Measurements from ENCODE around the gene CPXM1. TPM values are rescaled to one million over a fixed set of nuclear protein-coding genes. Genes with fewer than 3 reads are reported as not detected.
"Not testable (repeated sequence)": the region's sequence is repeated elsewhere in the genome, so short reads cannot be mapped to it uniquely, and the experiment has no call there.

The CPXM1 gene
- polyA plus RNA-seq, 3 donors from 2014 or later = 0.74 to 1.2 TPM; not detected in 1

DNA sequence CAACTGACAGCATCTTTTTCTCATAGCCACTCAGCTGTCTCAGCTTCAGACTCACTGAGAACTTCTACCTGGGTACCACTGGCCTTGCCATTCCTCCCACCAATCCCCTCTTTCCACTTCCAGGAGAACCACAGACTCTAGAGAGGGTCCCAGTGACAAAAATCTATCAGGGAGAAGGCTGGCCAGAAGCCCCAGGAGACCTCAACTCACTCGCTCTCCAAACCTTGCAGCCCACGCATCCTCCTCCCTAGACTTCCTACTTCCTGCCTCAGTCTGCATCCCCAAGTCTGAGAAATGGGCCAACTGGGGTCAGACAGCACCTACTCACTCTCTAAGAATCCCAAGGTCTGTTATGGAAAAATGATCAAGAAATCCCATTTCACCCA is 16.9 kb upstream of the CPXM1 start:
- DNase-seq = no peak
- peaks cover 0 to 4% (median 2%) of the 10 kb centered on the region in 6 donors for H3K9me3 Mint-ChIP-seq
- H3K4me1 Mint-ChIP-seq = peaks cover 18 to 27% of the 10 kb centered on the region in 2 donors
- H3K27me3 Mint-ChIP-seq (ENCODE audit: low read depth in 3 of 3) = peaks cover 2 to 10% (median 5%) of the 10 kb centered on the region in 3 donors
- peaks cover 0 to 6% (median 4%) of the 10 kb centered on the region in 3 donors for H3K36me3 Mint-ChIP-seq
- H3K4me3 Mint-ChIP-seq = no peak overlapping the region
- peak overlapping the region in 1 of 6 donors; percentile 57 for H3K27ac Mint-ChIP-seq

DNA sequence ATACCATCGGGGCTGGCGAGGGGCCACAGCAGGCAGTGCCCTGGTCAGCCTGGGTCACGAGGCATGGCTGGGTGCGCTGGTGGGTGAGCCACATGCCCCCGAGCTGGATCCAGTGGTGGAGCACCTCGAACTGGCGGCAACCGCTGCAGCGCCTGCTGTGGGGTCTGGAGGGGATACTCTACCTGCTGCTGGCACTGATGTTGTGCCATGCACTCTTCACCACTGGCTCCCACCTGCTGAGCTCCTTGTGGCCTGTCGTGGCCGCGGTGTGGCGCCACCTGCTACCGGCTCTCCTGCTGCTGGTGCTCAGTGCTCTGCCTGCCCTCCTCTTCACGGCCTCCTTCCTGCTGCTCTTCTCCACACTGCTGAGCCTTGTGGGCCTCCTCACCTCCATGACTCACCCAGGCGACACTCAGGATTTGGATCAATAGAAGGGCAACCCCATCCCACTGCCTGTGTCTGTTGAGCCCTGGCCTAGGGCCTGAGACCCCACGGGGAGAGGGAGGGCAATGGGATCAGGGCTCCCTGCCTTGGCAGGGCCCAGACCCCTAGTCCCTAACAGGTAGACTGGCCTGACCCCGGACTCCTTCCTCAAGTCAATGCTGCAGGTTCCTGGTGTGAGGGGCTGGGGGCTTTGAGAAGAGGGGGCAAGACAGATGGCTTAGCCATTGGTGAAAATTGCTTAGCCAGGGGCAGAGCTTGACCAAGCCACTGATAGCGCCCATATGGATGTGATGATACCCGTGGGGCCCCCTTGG is 16.3 kb upstream of the CPXM1 start:
- no peak overlapping the region for H3K4me3 Mint-ChIP-seq
- H3K36me3 Mint-ChIP-seq = peaks cover 0 to 11% (median 10%) of the 10 kb centered on the region in 3 donors
- peaks cover 0 to 9% (median 3%) of the 10 kb centered on the region in 6 donors for H3K9me3 Mint-ChIP-seq
- DNase-seq = peak in 1 of 3 donors; percentile 29
- H3K27ac Mint-ChIP-seq = peak overlapping the region in 1 of 6 donors; percentile 49
- peaks cover 2 to 10% (median 7%) of the 10 kb centered on the region in 3 donors for H3K27me3 Mint-ChIP-seq (ENCODE audit: low read depth in 3 of 3)
- H3K4me1 Mint-ChIP-seq = peaks cover 12 to 22% of the 10 kb centered on the region in 2 donors

DNA sequence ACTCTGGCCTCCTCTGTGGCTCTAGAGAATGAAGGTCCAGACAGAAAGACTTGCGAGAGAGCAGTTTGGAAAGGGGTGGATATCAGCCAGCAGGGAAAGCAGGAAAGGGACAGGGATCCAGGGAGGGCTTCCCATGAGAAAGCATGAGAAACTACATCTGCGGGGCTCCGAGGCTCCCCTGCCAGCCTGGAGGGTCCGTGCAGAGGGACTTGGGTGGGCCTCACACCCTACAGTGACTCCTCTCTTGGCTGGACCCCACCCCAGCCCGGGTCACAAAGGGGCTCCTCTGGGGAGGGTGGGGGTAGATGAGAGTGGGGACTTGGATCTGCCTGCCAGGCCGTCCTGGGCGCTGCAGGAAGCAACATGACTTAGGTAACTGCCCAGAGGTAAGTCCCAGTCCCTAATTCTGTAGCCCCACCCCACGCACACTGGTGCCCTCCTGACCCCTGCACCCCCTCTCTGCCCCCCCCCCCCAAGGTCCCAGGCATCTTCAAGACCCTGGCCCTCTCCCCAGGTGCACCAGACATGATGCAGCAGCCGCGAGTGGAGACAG is 15.7 kb upstream of the CPXM1 start, which contains the start of gene TMEM239:
Gene TMEM239, plus strand, starts transcription at position 335 of the 553 bp plus-strand sequence. Its CDS starts 191 bp downstream, at position 526.
- Mint-ChIP-seq H3K27me3 (ENCODE audit: low read depth in 3 of 3) (peaks cover 2 to 9% (median 8%) of the 10 kb centered on the region in 3 donors), H3K9me3 (peaks cover 0 to 9% (median 3%) of the 10 kb centered on the region in 6 donors), H3K4me3 (no peak within 1 kb of the TSS), H3K4me1 (peaks cover 8 to 18% of the 10 kb centered on the region in 2 donors), H3K36me3 (peaks cover 0 to 11% (median 10%) of the 10 kb centered on the region in 3 donors), H3K27ac (peak within 1 kb of the TSS in 1 of 6 donors; percentile 49)
- no peak for DNase-seq

DNA sequence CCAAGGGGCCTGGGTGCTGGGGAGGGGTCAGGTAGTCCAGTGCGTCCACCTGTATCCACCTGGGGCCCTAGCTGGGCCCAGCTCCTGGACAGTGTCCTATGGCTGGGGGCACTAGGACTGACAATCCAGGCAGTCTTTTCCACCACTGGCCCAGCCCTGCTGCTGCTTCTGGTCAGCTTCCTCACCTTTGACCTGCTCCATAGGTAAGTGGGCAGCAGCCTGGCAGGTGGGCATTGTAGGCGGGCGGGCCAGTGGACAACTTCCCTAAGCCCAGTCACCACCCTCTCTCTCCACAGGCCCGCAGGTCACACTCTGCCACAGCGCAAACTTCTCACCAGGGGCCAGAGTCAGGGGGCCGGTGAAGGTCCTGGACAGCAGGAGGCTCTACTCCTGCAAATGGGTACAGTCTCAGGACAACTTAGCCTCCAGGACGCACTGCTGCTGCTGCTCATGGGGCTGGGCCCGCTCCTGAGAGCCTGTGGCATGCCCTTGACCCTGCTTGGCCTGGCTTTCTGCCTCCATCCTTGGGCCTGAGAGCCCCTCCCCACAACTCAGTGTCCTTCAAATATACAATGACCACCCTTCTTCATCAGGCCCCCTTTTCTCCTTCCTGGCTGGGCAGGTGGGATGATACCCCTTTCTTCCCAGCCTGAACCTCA is 14.9 kb upstream of the CPXM1 start:
- peaks cover 0 to 9% (median 3%) of the 10 kb centered on the region in 6 donors for H3K9me3 Mint-ChIP-seq
- no peak for DNase-seq
- H3K27ac Mint-ChIP-seq = no peak overlapping the region
- no peak overlapping the region for H3K4me3 Mint-ChIP-seq
- H3K36me3 Mint-ChIP-seq = peaks cover 0 to 11% (median 10%) of the 10 kb centered on the region in 3 donors
- peaks cover 2 to 11% (median 9%) of the 10 kb centered on the region in 3 donors for H3K27me3 Mint-ChIP-seq (ENCODE audit: low read depth in 3 of 3)
- H3K4me1 Mint-ChIP-seq = peaks cover 7 to 14% of the 10 kb centered on the region in 2 donors

DNA sequence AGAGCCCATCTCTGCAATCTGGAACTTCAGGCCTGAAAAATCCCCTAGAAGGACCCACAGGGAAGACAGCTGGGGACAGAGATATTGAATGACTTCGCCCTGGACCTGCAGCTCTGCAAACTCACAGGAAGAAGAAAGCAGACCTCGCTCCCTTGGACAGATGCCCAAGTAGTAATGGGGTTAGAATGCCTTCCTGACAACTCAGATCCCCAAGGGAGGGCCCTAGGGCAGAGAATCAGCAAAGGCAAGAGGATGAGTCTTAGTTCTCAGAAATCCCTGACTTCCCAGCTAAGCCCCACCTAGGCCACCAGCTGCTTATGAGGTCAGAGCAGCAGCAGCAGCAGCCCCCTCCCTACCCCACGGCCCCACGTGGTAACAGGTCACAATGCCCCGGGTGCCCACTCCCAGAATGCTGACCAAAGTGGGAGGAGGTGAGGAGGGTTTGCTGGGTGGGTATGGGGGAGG is 14.2 kb upstream of the CPXM1 start, which contains the start of gene C20orf141:
Gene C20orf141, plus strand, starts transcription at position 401 of the 465 bp plus-strand sequence. CDS start 198 bp downstream, outside the sequence.
- Mint-ChIP-seq H3K27me3 (ENCODE audit: low read depth in 3 of 3) (peaks cover 0 to 9% (median 9%) of the 10 kb centered on the region in 3 donors), H3K27ac (no peak within 1 kb of the TSS), H3K4me3 (no peak within 1 kb of the TSS), H3K4me1 (peaks cover 0 to 7% of the 10 kb centered on the region in 2 donors), H3K36me3 (peaks cover 0 to 11% (median 10%) of the 10 kb centered on the region in 3 donors), H3K9me3 (peaks cover 0 to 9% (median 3%) of the 10 kb centered on the region in 6 donors)
- no peak for DNase-seq

- no peak overlapping the region for H3K27ac Mint-ChIP-seq
- peaks cover 0 to 9% (median 3%) of the 10 kb centered on the region in 6 donors for H3K9me3 Mint-ChIP-seq
- H3K27me3 Mint-ChIP-seq (ENCODE audit: low read depth in 3 of 3) = peaks cover 2 to 11% (median 9%) of the 10 kb centered on the region in 3 donors
- no peak for DNase-seq
- peaks cover 0 to 11% (median 10%) of the 10 kb centered on the region in 3 donors for H3K36me3 Mint-ChIP-seq
- no peak overlapping the region for H3K4me3 Mint-ChIP-seq
- peaks cover 0 to 7% of the 10 kb centered on the region in 2 donors for H3K4me1 Mint-ChIP-seq
Observed at GRCh38 chr20:2814076-2814475, 13.6 kb upstream of the CPXM1 start.

DNA sequence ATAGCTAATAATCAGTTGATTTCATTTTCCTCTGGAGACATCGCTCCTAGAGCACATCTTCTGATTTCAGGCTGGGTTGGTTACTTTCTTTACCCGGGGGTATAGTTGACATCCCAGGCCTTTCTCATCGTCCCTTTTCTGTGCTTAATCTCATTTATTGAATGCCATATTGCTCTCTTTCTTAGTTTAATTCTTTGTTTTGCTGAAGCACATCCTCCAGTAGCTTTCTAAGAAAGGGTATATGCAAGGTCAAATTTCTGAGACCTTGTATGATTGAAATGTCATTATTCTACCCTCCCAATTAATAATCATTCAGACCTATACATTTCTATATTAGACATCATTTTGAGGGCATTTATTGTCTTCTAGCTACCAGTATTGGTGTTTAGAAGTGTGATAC is 11.8 kb upstream of the CPXM1 start:
- H3K27ac Mint-ChIP-seq = no peak overlapping the region
- DNase-seq = no peak
- H3K4me3 Mint-ChIP-seq = no peak overlapping the region
- H3K4me1 Mint-ChIP-seq = peaks cover 0 to 4% of the 10 kb centered on the region in 2 donors
- peaks cover 0 to 11% (median 10%) of the 10 kb centered on the region in 3 donors for H3K36me3 Mint-ChIP-seq
- H3K27me3 Mint-ChIP-seq (ENCODE audit: low read depth in 3 of 3) = peaks cover 4 to 16% (median 9%) of the 10 kb centered on the region in 3 donors
- peaks cover 0 to 9% (median 3%) of the 10 kb centered on the region in 6 donors for H3K9me3 Mint-ChIP-seq

DNA sequence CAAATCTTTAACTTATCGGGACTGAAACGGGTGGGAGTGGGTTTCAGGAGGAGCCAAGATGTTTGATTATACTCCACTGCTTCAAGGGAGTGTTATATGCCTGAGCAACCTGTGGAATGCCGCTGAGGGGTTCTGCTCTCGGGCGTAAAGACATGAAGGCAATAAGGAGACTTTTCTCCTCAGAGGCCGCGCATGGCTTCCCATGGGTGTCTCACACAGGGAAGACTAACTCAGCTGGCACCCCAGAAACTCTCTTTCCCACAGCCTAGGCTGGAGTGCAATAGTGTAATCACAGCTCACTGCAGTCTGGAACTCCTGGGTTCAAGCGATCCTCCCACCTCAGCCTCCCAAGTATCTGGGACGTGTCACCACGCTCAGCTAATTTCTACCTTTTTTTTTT is 9.3 kb upstream of the CPXM1 start:
- H3K4me1 Mint-ChIP-seq = peaks cover 0 to 2% of the 10 kb centered on the region in 2 donors
- H3K27ac Mint-ChIP-seq = no peak overlapping the region
- peaks cover 7 to 22% (median 15%) of the 10 kb centered on the region in 3 donors for H3K27me3 Mint-ChIP-seq (ENCODE audit: low read depth in 3 of 3)
- H3K36me3 Mint-ChIP-seq = peaks cover 5 to 11% (median 10%) of the 10 kb centered on the region in 3 donors
- DNase-seq = no peak
- peaks cover 0 to 9% (median 3%) of the 10 kb centered on the region in 6 donors for H3K9me3 Mint-ChIP-seq
- H3K4me3 Mint-ChIP-seq = no peak overlapping the region

DNA sequence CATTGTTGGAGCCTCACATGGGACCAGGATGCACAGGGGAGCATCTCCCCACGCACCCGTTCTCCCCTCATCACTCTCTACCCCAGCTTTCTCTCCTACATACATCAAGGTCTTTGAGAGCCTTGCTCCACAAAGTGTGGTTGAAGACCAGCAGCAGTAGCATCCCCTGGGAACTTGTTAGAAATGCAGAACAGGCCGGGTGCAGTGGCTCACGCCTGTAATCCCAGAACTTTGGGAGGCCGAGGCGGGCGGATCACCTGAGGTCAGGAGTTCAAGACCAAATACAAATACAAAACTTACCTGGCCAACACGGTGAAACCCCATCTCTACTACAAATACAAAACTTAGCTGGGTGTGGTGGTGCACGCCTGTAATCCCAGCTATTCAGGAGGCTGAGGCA is 7.5 kb upstream of the CPXM1 start:
- H3K9me3 Mint-ChIP-seq, DNase-seq, H3K4me1 Mint-ChIP-seq, H3K36me3 Mint-ChIP-seq, H3K27ac Mint-ChIP-seq, H3K4me3 Mint-ChIP-seq: not testable (repeated sequence)
- H3K27me3 Mint-ChIP-seq (ENCODE audit: low read depth in 3 of 3) = peaks cover 13 to 29% (median 21%) of the 10 kb centered on the region in 3 donors

DNA sequence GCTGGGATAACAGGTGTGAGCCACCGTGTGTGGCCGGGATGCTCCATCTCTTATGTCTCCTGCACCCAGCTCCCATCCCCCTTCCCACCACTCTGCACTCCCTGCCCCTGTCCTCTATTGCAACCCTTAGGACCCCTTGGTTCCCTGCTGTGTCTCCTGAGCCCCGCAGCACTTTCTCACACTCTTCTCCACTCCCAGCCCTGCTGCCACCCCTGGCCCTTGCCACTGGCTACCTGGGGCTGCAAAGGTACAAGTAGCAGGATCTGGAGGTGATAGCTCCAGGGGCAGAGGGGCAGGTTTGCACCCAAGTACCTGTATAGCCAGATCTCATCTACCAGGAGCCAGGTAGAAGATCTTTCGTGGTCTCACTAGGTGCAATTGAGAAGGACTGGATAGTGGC is 6.6 kb upstream of the CPXM1 start:
- Mint-ChIP-seq H3K4me1 (no peaks in the 10 kb centered on the region), H3K27me3 (ENCODE audit: low read depth in 3 of 3) (peaks cover 18 to 26% (median 22%) of the 10 kb centered on the region in 3 donors), H3K36me3 (peaks cover 2 to 8% (median 2%) of the 10 kb centered on the region in 3 donors), H3K27ac (no peak overlapping the region), H3K4me3 (no peak overlapping the region), H3K9me3 (peaks cover 0 to 2% (median under 1%) of the 10 kb centered on the region in 6 donors)
- DNase-seq = no peak

- Mint-ChIP-seq H3K36me3 (peaks cover 0 to 8% (median 0%) of the 10 kb centered on the region in 3 donors), H3K27ac (no peak overlapping the region), H3K27me3 (ENCODE audit: low read depth in 3 of 3) (peaks cover 18 to 25% (median 24%) of the 10 kb centered on the region in 3 donors), H3K4me3 (peak overlapping the region in 1 of 5 donors; percentile 53), H3K9me3 (no peaks in the 10 kb centered on the region), H3K4me1 (peaks cover 3% of the 10 kb centered on the region in 2 donors)
- DNase-seq = no peak
Observed at GRCh38 chr20:2806351-2806701, 5.9 kb upstream of the CPXM1 start.

DNA sequence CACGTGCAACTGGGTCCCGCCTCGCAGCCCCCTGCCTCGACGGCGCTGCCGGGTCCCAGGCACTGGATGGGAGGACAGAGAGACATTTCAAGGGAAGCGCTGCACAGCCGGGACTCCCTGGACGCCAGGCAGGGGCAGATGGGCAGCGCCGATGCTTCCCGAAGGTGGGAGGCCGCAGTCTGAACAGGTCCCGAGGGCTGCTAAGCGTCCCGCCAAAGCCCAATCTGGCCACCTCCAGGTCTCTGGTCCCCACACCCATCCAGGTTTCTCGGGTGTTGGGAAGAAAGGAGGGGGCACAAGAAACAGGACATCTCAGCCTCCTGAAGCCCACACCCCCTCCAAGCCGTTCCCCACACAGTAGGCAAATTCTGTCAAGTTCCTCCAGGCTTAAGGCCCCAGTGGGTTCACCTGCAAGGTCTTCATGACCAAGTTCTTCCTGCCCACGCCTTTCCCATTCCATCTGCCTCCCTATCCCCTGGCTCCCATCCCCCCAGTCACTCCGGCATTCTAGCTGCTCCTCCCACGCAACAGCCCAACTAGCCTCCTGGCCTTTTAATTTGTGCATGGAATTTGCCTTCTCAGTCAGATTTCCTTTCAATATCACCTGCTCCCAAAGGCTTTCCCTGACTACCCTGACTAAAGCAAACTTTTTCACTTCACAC is 5.4 kb upstream of the CPXM1 start:
- no peak overlapping the region for H3K27ac Mint-ChIP-seq
- no peak for DNase-seq
- H3K4me1 Mint-ChIP-seq = peaks cover 8% of the 10 kb centered on the region in 2 donors
- peaks cover 20 to 26% (median 24%) of the 10 kb centered on the region in 3 donors for H3K27me3 Mint-ChIP-seq (ENCODE audit: low read depth in 3 of 3)
- H3K4me3 Mint-ChIP-seq = peak overlapping the region in 1 of 5 donors; percentile 53
- H3K9me3 Mint-ChIP-seq = no peaks in the 10 kb centered on the region
- peaks cover 0 to 8% (median 0%) of the 10 kb centered on the region in 3 donors for H3K36me3 Mint-ChIP-seq
